PC-3 (cell line): Measurements from ENCODE around the gene ZNF350.
"Not testable (repeated sequence)": the region's sequence is repeated elsewhere in the genome, so short reads cannot be mapped to it uniquely, and the experiment has no call there.

ENCODE experiments used
- EZH2 ChIP-seq: fragments of 300-600 bp; sonication (generic); IDR thresholded peaks from one replicate; pipeline ENCODE4 v1.6.1; 2017; ENCODE audit warnings: antibody characterized with exemption, mild to moderate bottlenecking, low read length; ENCODE audit not compliant: unreplicated experiment
- EZH2phosphoT487 ChIP-seq: fragments of 300-600 bp; sonication (generic); IDR thresholded peaks from 2 replicates; pipeline ENCODE4 v1.6.1; 2018; ENCODE audit warnings: mild to moderate bottlenecking, antibody characterized with exemption, low read length, borderline replicate concordance
- TF ChIP-seq, protein P1 (sequence below): fragments of 300-600 bp; sonication (generic); conservative IDR thresholded peaks from 2 replicates; pipeline ENCODE4 v1.5.1; 2017; ENCODE audit warnings: antibody characterized with exemption, low read depth, mild to moderate bottlenecking, low read length

DNA sequence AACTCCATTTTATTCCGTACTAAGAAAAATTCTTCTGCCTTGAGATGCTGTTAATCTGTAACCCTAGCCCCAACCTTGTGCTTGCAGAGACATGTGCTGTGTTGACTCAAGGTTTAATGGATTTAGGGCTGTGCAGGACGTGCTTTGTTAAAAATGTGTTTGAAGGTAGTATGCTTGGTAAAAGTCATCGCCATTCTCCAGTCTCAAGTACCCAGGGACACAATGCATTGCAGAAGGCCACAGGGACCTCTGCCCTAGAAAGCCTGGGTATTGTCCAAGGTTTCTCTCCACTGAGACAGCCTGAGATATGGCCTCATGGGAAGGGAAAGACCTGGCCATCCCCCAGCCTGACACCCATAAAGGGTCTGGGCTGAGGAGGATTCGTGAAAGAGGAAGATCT lies 28.8 kb downstream of the ZNF350 start:
- not testable (repeated sequence) for TF ChIP-seq EZH2, EZH2phosphoT487
- TF ChIP-seq, protein P1, sequence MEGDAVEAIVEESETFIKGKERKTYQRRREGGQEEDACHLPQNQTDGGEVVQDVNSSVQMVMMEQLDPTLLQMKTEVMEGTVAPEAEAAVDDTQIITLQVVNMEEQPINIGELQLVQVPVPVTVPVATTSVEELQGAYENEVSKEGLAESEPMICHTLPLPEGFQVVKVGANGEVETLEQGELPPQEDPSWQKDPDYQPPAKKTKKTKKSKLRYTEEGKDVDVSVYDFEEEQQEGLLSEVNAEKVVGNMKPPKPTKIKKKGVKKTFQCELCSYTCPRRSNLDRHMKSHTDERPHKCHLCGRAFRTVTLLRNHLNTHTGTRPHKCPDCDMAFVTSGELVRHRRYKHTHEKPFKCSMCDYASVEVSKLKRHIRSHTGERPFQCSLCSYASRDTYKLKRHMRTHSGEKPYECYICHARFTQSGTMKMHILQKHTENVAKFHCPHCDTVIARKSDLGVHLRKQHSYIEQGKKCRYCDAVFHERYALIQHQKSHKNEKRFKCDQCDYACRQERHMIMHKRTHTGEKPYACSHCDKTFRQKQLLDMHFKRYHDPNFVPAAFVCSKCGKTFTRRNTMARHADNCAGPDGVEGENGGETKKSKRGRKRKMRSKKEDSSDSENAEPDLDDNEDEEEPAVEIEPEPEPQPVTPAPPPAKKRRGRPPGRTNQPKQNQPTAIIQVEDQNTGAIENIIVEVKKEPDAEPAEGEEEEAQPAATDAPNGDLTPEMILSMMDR: not testable (repeated sequence)
